Transverse colon (tissue), 4 donors: Measurements from ENCODE around the gene SUV39H1. TPM values are rescaled to one million over a fixed set of nuclear protein-coding genes. Genes with fewer than 3 reads are reported as not detected.

ENCODE experiments used
- DNase-seq: peaks from one replicate; pipeline ENCODE4 v3.0.0-alpha.2; 2019
- H3K27ac ChIP-seq, 4 donors: fragments of 200-600 bp; sonication (generic); 2 replicates each; pipeline ENCODE4 v1.5.1; 2016 to 2018; ENCODE audit warnings: inconsistent platforms in 4 of 4
- H3K27me3 ChIP-seq: fragments of 200-600 bp; sonication (generic); 2 replicates; pipeline ENCODE4 v1.5.1; 2017; ENCODE audit warnings: inconsistent platforms
- H3K36me3 ChIP-seq, 4 donors: fragments of 200-600 bp; sonication (generic); 2 replicates each; pipeline ENCODE4 v1.5.1; 2017 to 2019; ENCODE audit warnings: inconsistent platforms in 4 of 4
- H3K4me1 ChIP-seq, 4 donors: fragments of 200-600 bp; sonication (generic); 2 replicates each; pipeline ENCODE4 v1.5.1; 2017 to 2020; ENCODE audit warnings: inconsistent platforms in 4 of 4
- H3K4me3 ChIP-seq, 4 donors: fragments of 200-600 bp; sonication (generic); 1 replicate in 1 of 4; 2 replicates in 3 of 4; pipeline versions ENCODE4 v1.5.1 to v1.6.1; 2017 to 2019; ENCODE audit warnings: inconsistent platforms in 4 of 4
- H3K9me3 ChIP-seq, 2 donors: fragments of 200-600 bp; sonication (generic); 2 replicates each; pipeline ENCODE4 v1.5.1; 2017 to 2019; ENCODE audit warnings: inconsistent platforms in 2 of 2
- CTCF ChIP-seq, 5 experiments: fragments of 200-600 bp in 3 of 5; fragments of 450-650 bp in 2 of 5; sonication (generic) in 3 of 5; IDR thresholded peaks; 1 replicate in 2 of 5; 2 replicates in 3 of 5; pipeline ENCODE4 v1.5.1; 2016 to 2017; ENCODE audit warnings: antibody characterized with exemption in 5 of 5, inconsistent platforms in 3 of 5, mild to moderate bottlenecking in 2 of 5, moderate library complexity in 1 of 5
- EP300 ChIP-seq: sonication (generic); formaldehyde crosslinking; IDR thresholded peaks from one replicate; pipeline ENCODE4 v1.6.1; 2017; ENCODE audit warnings: antibody characterized with exemption, low read depth
- POLR2A ChIP-seq: fragments of 450-650 bp; IDR thresholded peaks from one replicate; pipeline ENCODE4 v1.6.1; 2016; ENCODE audit warnings: antibody characterized with exemption, mild to moderate bottlenecking, moderate library complexity
- POLR2AphosphoS5 ChIP-seq, 3 donors: sonication (generic); formaldehyde crosslinking; IDR thresholded peaks; one replicate each; pipeline ENCODE4 v1.6.1; 2016; ENCODE audit warnings: antibody characterized with exemption in 3 of 3
- WGBS, 2 donors: methylation state at CpG; one replicate each; pipeline ENCODE4 v1.1.5; 2018; ENCODE audit warnings: low coverage in 1 of 2; 5-methylcytosine and 5-hydroxymethylcytosine counted together
- in situ Hi-C, 4 donors: fragments of 200-750 bp; cut with MboI; loops; one replicate each; pipeline versions ENCODE4 v1.15.0 to v1.15.1; 2017; ENCODE audit warnings: low sequenced_read_pairs in 3 of 4, low pct_ligation_motif_present in 1 of 4, low pct_unique_long_range_greater_than_20kb in 1 of 4
- intact Hi-C: fragments of 100-400 bp; cut with DNase I; formaldehyde crosslinking; loops from one replicate; pipeline ENCODE4 v1.15.1; 2023; ENCODE audit warnings: low total_unique reads
- total RNA-seq, 4 donors: library from RNA; depleted of rRNA; stranded (reverse); fragments of >200 nt; gene quantifications; one replicate each; pipeline ENCODE4 v1.1.0, GENCODE V29; 2016

The SUV39H1 gene
- total RNA-seq, 4 donors from 2014 or later = 1.00 to 5.3 (median 4.4) TPM

GRCh38 chrX:48695925-48696300, 621 bp upstream of the SUV39H1 start:
- DNase-seq = no peak
- in situ Hi-C loops = no loop called here
- no peaks in the 10 kb centered on the region for H3K36me3 ChIP-seq
- intact Hi-C loops = no loop called here
- peaks cover 0 to 10% (median 4%) of the 10 kb centered on the region in 4 donors for H3K4me1 ChIP-seq
- TF ChIP-seq POLR2A = no peak
- TF ChIP-seq CTCF (IDR thresholded peaks at IDR 0.05) = peak in 1 of 5 experiments; percentile 8
- TF ChIP-seq POLR2AphosphoS5 (IDR thresholded peaks at IDR 0.05) = no peak
- no peaks in the 10 kb centered on the region for H3K27me3 ChIP-seq
- no peaks in the 10 kb centered on the region for H3K9me3 ChIP-seq
- WGBS, 2 donors = 55% methylated on average over 8 of the region's 8 CpGs; no CpG with 5 or more reads in 1 of the 2 donors
- peak overlapping the region; percentile 86 to 95 (median 90) for H3K27ac ChIP-seq
- peak overlapping the region; percentile 40 to 88 (median 64) for H3K4me3 ChIP-seq

- Histone ChIP-seq H3K9me3 (no peaks in the 10 kb centered on the region), H3K27ac (peak overlapping the region; percentile 86 to 95 (median 90)), H3K4me3 (peak overlapping the region; percentile 33 to 88 (median 64)), H3K4me1 (peaks cover 0 to 10% (median 4%) of the 10 kb centered on the region in 4 donors), H3K36me3 (no peaks in the 10 kb centered on the region), H3K27me3 (no peaks in the 10 kb centered on the region)
- 0 to 47% methylated on average over 3 to 56 of the region's 56 CpGs for WGBS, 2 donors
- no peak for TF ChIP-seq EP300
- TF ChIP-seq CTCF (IDR thresholded peaks at IDR 0.05) = no peak
- no peak for TF ChIP-seq POLR2A
- TF ChIP-seq POLR2AphosphoS5 (IDR thresholded peaks at IDR 0.05) = no peak
- intact Hi-C loops = no loop called here
- in situ Hi-C loops = no loop called here
- DNase-seq = no peak
Measured at GRCh38 chrX:48696909-48697727, 584 bp downstream of the SUV39H1 start.

GRCh38 chrX:48698306-48698705, 1.8 kb downstream of the SUV39H1 start:
- 79% methylated on average over 5 of the region's 5 CpGs; no CpG with 5 or more reads in 1 of the 2 donors for WGBS, 2 donors
- Histone ChIP-seq H3K36me3 (no peaks in the 10 kb centered on the region), H3K4me1 (peaks cover 0 to 10% (median 4%) of the 10 kb centered on the region in 4 donors), H3K4me3 (no peak overlapping the region), H3K9me3 (no peaks in the 10 kb centered on the region), H3K27ac (no peak overlapping the region), H3K27me3 (no peaks in the 10 kb centered on the region)
- DNase-seq = no peak
- intact Hi-C loops = no loop called here
- no peak for TF ChIP-seq CTCF (IDR thresholded peaks at IDR 0.05)
- TF ChIP-seq POLR2A = no peak
- TF ChIP-seq POLR2AphosphoS5 (IDR thresholded peaks at IDR 0.05) = no peak
- TF ChIP-seq EP300 = no peak
- in situ Hi-C loops = no loop called here

GRCh38 chrX:48700246-48700645, 3.7 kb downstream of the SUV39H1 start:
- Histone ChIP-seq H3K27ac (no peak overlapping the region), H3K9me3 (no peaks in the 10 kb centered on the region), H3K4me1 (peaks cover 0 to 9% (median 4%) of the 10 kb centered on the region in 4 donors), H3K36me3 (no peaks in the 10 kb centered on the region), H3K4me3 (no peak overlapping the region), H3K27me3 (no peaks in the 10 kb centered on the region)
- TF ChIP-seq POLR2A (no peak), EP300 (no peak), CTCF (IDR thresholded peaks at IDR 0.05) (no peak)
- intact Hi-C loops (no loop called here), in situ Hi-C loops (no loop called here)
- 97% methylated on average over 20 of the region's 23 CpGs; no CpG with 5 or more reads in 1 of the 2 donors for whole genome bisulfite sequencing, 2 donors
- DNase-seq = no peak
